Transverse colon (tissue), 4 donors: ENCODE measurements around the gene ERICH3.

ENCODE experiments used
- POLR2A ChIP-seq: fragments of 450-650 bp; IDR thresholded peaks from one replicate; pipeline ENCODE4 v1.6.1; 2016; ENCODE audit warnings: antibody characterized with exemption, mild to moderate bottlenecking, moderate library complexity
- POLR2AphosphoS5 ChIP-seq, 3 donors: sonication (generic); formaldehyde crosslinking; IDR thresholded peaks; one replicate each; pipeline ENCODE4 v1.6.1; 2016; ENCODE audit warnings: antibody characterized with exemption in 3 of 3
- TF ChIP-seq, protein P1 (sequence below), 5 experiments: fragments of 200-600 bp in 3 of 5; fragments of 450-650 bp in 2 of 5; sonication (generic) in 3 of 5; IDR thresholded peaks; 1 replicate in 2 of 5; 2 replicates in 3 of 5; pipeline ENCODE4 v1.5.1; 2016 to 2017; ENCODE audit warnings: antibody characterized with exemption in 5 of 5, inconsistent platforms in 3 of 5, mild to moderate bottlenecking in 2 of 5, moderate library complexity in 1 of 5

DNA sequence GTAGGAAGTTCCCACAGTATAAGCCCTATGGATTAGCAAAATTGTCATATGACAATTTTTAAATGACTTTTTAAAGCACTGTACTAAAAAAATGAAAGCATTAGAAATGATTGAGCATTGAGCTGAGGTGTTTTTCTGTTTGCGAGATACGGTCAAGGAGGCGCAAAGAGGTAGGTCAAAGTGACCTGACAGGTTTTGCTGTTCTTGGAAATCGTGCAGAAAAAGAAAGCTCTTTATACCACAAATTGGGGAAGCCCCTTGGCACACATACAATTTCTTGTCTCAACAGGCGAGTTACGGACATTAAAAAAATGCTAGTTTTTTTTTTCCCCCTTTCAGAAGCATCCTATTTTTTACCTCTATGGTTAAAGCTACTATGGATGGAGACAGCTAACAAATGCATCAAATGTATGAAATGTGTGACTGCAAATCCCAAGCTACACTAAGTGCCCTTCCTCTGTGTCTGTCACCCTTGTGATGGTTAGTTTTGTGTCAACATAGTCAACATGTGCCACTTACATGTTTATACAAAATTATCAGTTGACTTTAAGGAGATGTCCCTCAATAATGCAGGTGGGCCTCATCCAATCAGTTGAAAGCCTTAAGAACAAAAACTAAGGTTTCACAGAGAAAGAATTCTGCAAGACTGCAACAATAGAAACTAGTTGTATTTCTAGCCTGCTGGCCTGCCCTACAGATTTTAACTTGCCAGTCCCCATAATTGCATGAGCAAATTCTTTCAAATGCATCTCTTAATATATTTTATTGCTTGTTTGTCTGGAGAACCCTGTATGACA, 30.0 kb upstream of the ERICH3 start:
- TF ChIP-seq, protein P1, sequence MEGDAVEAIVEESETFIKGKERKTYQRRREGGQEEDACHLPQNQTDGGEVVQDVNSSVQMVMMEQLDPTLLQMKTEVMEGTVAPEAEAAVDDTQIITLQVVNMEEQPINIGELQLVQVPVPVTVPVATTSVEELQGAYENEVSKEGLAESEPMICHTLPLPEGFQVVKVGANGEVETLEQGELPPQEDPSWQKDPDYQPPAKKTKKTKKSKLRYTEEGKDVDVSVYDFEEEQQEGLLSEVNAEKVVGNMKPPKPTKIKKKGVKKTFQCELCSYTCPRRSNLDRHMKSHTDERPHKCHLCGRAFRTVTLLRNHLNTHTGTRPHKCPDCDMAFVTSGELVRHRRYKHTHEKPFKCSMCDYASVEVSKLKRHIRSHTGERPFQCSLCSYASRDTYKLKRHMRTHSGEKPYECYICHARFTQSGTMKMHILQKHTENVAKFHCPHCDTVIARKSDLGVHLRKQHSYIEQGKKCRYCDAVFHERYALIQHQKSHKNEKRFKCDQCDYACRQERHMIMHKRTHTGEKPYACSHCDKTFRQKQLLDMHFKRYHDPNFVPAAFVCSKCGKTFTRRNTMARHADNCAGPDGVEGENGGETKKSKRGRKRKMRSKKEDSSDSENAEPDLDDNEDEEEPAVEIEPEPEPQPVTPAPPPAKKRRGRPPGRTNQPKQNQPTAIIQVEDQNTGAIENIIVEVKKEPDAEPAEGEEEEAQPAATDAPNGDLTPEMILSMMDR (IDR thresholded peaks at IDR 0.05), result no peak
- no peak for TF ChIP-seq POLR2A
- TF ChIP-seq POLR2AphosphoS5 (IDR thresholded peaks at IDR 0.05), result no peak
